H9 (cell line): ENCODE data around the gene LMTK3. TPM values are rescaled to one million over a fixed set of nuclear protein-coding genes. Genes with fewer than 3 reads are reported as not detected.
A peak's percentile ranks its signal among the peaks of the same experiment; 100 is the strongest.

Experiments
- DNase-seq: peaks from one replicate; pipeline ENCODE4 v3.0.0-alpha.2; 2017
- H2AFZ ChIP-seq: one replicate; pipeline ENCODE4 v1.6.1; 2013; ENCODE audit warnings: mild to moderate bottlenecking, low read length, control low read depth, moderate library complexity
- H2AK5ac ChIP-seq: 2 replicates; pipeline ENCODE4 v1.6.1; 2013; ENCODE audit warnings: low read length, control low read depth, mixed read lengths; ENCODE audit not compliant: insufficient read length
- H2BK120ac ChIP-seq: one replicate; pipeline ENCODE4 v1.6.1; 2013; ENCODE audit warnings: low read depth, mild to moderate bottlenecking, low read length, control low read depth, inconsistent platforms; ENCODE audit not compliant: poor library complexity, severe bottlenecking
- H2BK12ac ChIP-seq: 2 replicates; pipeline ENCODE4 v1.6.1; 2013; ENCODE audit warnings: low read length, control low read depth, mixed read lengths, low read depth; ENCODE audit not compliant: insufficient read length
- H2BK15ac ChIP-seq: 2 replicates; pipeline ENCODE4 v1.6.1; 2013; ENCODE audit warnings: low read depth, low read length, control low read depth
- H2BK20ac ChIP-seq: one replicate; pipeline ENCODE4 v1.6.1; 2013; ENCODE audit warnings: low read depth, mild to moderate bottlenecking, low read length, control low read depth, inconsistent platforms; ENCODE audit not compliant: poor library complexity, severe bottlenecking
- H2BK5ac ChIP-seq: 2 replicates; pipeline ENCODE4 v1.6.1; 2013; ENCODE audit warnings: low read length, control low read depth, mixed read lengths; ENCODE audit not compliant: insufficient read length
- H3K14ac ChIP-seq: 2 replicates; pipeline ENCODE4 v1.6.1; 2013; ENCODE audit warnings: low read length, control low read depth; ENCODE audit not compliant: insufficient read depth
- H3K18ac ChIP-seq: 2 replicates; pipeline ENCODE4 v1.6.1; 2013; ENCODE audit warnings: low read depth, mild to moderate bottlenecking, mixed read lengths, low read length, control low read depth; ENCODE audit not compliant: insufficient read length
- H3K23ac ChIP-seq: 2 replicates; pipeline ENCODE4 v1.6.1; 2013; ENCODE audit warnings: low read length, control low read depth, mixed read lengths, low read depth; ENCODE audit not compliant: insufficient read length
- H3K23me2 ChIP-seq: 2 replicates; pipeline ENCODE4 v1.6.1; 2013; ENCODE audit warnings: low read depth, mild to moderate bottlenecking, mixed read lengths, low read length, control low read depth; ENCODE audit not compliant: insufficient read length, poor library complexity, severe bottlenecking
- H3K27ac ChIP-seq: 2 replicates; pipeline ENCODE4 v1.5.1; 2013; ENCODE audit warnings: low read length, control low read depth, mixed read lengths, low read depth; ENCODE audit not compliant: insufficient read length
- H3K27me3 ChIP-seq: 2 replicates; pipeline ENCODE4 v1.6.1; 2013; ENCODE audit warnings: low read length, control low read depth, inconsistent platforms; ENCODE audit not compliant: insufficient read depth
- H3K4ac ChIP-seq: 2 replicates; pipeline ENCODE4 v1.6.1; 2013; ENCODE audit warnings: low read depth, mild to moderate bottlenecking, control low read depth, inconsistent platforms, low read length, moderate library complexity
- H3K4me1 ChIP-seq: 2 replicates; pipeline ENCODE4 v1.6.1; 2013; ENCODE audit warnings: low read length, control low read depth, inconsistent platforms; ENCODE audit not compliant: insufficient read depth
- H3K4me2 ChIP-seq: 2 replicates; pipeline ENCODE4 v1.6.1; 2013; ENCODE audit warnings: low read length, control low read depth, mixed read lengths; ENCODE audit not compliant: insufficient read length, insufficient read depth
- H3K56ac ChIP-seq: 2 replicates; pipeline ENCODE4 v1.6.1; 2013; ENCODE audit warnings: low read depth, mild to moderate bottlenecking, mixed read lengths, low read length, control low read depth; ENCODE audit not compliant: insufficient read length
- H3K79me1 ChIP-seq: 2 replicates; pipeline ENCODE4 v1.6.1; 2013; ENCODE audit warnings: low read depth, mild to moderate bottlenecking, moderate library complexity, low read length, control low read depth, inconsistent platforms; ENCODE audit not compliant: insufficient read depth, poor library complexity, severe bottlenecking
- H3K79me2 ChIP-seq: 2 replicates; pipeline ENCODE4 v1.6.1; 2013; ENCODE audit warnings: low read length, control low read depth, inconsistent platforms; ENCODE audit not compliant: insufficient read depth
- H3K9ac ChIP-seq: 2 replicates; pipeline ENCODE4 v1.6.1; 2013; ENCODE audit warnings: low read length, control low read depth, mixed read lengths; ENCODE audit not compliant: insufficient read length; ENCODE audit errors: extremely low read depth
- H3K9me3 ChIP-seq: one replicate; pipeline ENCODE4 v1.6.1; 2013; ENCODE audit warnings: low read depth, low read length, inconsistent platforms; ENCODE audit not compliant: control insufficient read depth
- H3T11ph ChIP-seq: one replicate; pipeline ENCODE4 v1.6.1; 2013; ENCODE audit warnings: mild to moderate bottlenecking, low read length, control low read depth, inconsistent platforms
- H4K20me1 ChIP-seq: one replicate; pipeline ENCODE4 v1.6.1; 2013; ENCODE audit not compliant: control insufficient read depth, insufficient read length, insufficient read depth
- H4K5ac ChIP-seq: 2 replicates; pipeline ENCODE4 v1.6.1; 2013; ENCODE audit warnings: low read depth, mild to moderate bottlenecking, mixed read lengths, low read length, control low read depth; ENCODE audit not compliant: insufficient read length
- H4K8ac ChIP-seq: replicated peaks from 2 replicates; pipeline ENCODE4 v1.6.1; 2013; ENCODE audit warnings: low read length, control low read depth, mixed read lengths, low read depth; ENCODE audit not compliant: insufficient read length
- H4K91ac ChIP-seq: 2 replicates; pipeline ENCODE4 v1.6.1; 2013; ENCODE audit warnings: low read depth, mild to moderate bottlenecking, moderate library complexity, mixed read lengths, low read length, control low read depth; ENCODE audit not compliant: insufficient read length
- H3K27ac Mint-ChIP-seq, 3 experiments: 2 replicates in 2 of 3; 3 replicates in 1 of 3; pipeline ENCODE4 v1.8.0; 2020 to 2021; ENCODE audit warnings: mixed read lengths in 3 of 3, mild to moderate bottlenecking in 1 of 3, moderate library complexity in 1 of 3
- H3K27me3 Mint-ChIP-seq: 2 replicates; pipeline ENCODE4 v1.8.0; 2021; ENCODE audit warnings: low read depth, mild to moderate bottlenecking, moderate library complexity, mixed read lengths
- H3K36me3 Mint-ChIP-seq, 3 experiments: 2 replicates in 2 of 3; 3 replicates in 1 of 3; pipeline ENCODE4 v1.8.0; 2020 to 2021; ENCODE audit warnings: low read depth in 3 of 3, mixed read lengths in 3 of 3; ENCODE audit not compliant: insufficient read depth in 1 of 3
- H3K4me1 Mint-ChIP-seq, 2 experiments: 2 replicates each; pipeline ENCODE4 v1.8.0; 2020; ENCODE audit warnings: mixed read lengths in 2 of 2
- H3K4me3 Mint-ChIP-seq, 2 experiments: 2 replicates in 1 of 2; 3 replicates in 1 of 2; pipeline ENCODE4 v1.8.0; 2020 to 2021; ENCODE audit warnings: mild to moderate bottlenecking in 2 of 2, mixed read lengths in 2 of 2, moderate library complexity in 1 of 2
- H3K9me3 Mint-ChIP-seq, 2 experiments: 2 replicates in 1 of 2; 3 replicates in 1 of 2; pipeline ENCODE4 v1.8.0; 2020; ENCODE audit warnings: mild to moderate bottlenecking in 2 of 2, mixed read lengths in 2 of 2, moderate library complexity in 1 of 2
- CTCF ChIP-seq: fragments of 200-600 bp; sonication (generic); conservative IDR thresholded peaks from 3 replicates; pipeline ENCODE4 v1.8.0; 2021; ENCODE audit warnings: antibody characterized with exemption, mild to moderate bottlenecking
- WGBS: extraction: QIAGEN DNeasy Blood & Tissue Kit; methylation state at CpG from one replicate; pipeline ENCODE4 v1.1.7; 2013; ENCODE audit warnings: missing lambda C conversion rate, low lambda C conversion rate, mixed read lengths; ENCODE audit not compliant: insufficient read length; ENCODE audit errors: extremely low coverage; 5-methylcytosine and 5-hydroxymethylcytosine counted together
- total RNA-seq: library from RNA; stranded (reverse); gene quantifications from 2 replicates; pipeline ENCODE4 v1.2.1, GENCODE V29; 2021

LMTK3 gene
- total RNA-seq, 1 experiment from 2014 or later: 14.4 TPM

- Histone ChIP-seq H2AK5ac (no peak overlapping the region), H3K27me3 (no peaks in the 10 kb centered on the region), H3K14ac (no peak overlapping the region), H3K9me3 (no peaks in the 10 kb centered on the region), H2BK120ac (no peak overlapping the region), H3K4me2 (no peak overlapping the region), H3K79me1 (peaks cover 2% of the 10 kb centered on the region), H2AFZ (no peak overlapping the region), H2BK12ac (no peak overlapping the region), H4K91ac (no peak overlapping the region), H3K79me2 (no peaks in the 10 kb centered on the region; the same call in 1 of the 2 replicates), H2BK15ac (no peak overlapping the region), H4K20me1 (no peaks in the 10 kb centered on the region), H4K8ac (no peak overlapping the region), H3T11ph (no peak overlapping the region), H3K23me2 (no peaks in the 10 kb centered on the region), H4K5ac (no peak overlapping the region), H3K9ac (no peak overlapping the region), H3K4me1 (no peaks in the 10 kb centered on the region), H2BK20ac (no peak overlapping the region), H3K27ac (no peak overlapping the region), H3K4ac (no peak overlapping the region), H3K56ac (no peak overlapping the region), H2BK5ac (no peak overlapping the region), H3K23ac (no peak overlapping the region), H3K18ac (no peak overlapping the region)
- Mint-ChIP-seq H3K27ac (no peak overlapping the region), H3K4me1 (peaks cover 2 to 9% of the 10 kb centered on the region in 2 experiments), H3K9me3 (no peaks in the 10 kb centered on the region; a peak in 1 of 5 replicates), H3K36me3 (peaks cover 51 to 75% (median 65%) of the 10 kb centered on the region in 3 experiments), H3K4me3 (peak overlapping the region in 1 of 2 experiments; percentile 55; a peak in 1 of 5 replicates), H3K27me3 (no peaks in the 10 kb centered on the region)
- WGBS: no CpG with 5 or more reads among the region's 14 CpGs
- no peak for DNase-seq
- TF ChIP-seq CTCF: no peak
Measured at GRCh38 chr19:48473161-48473966, 38.3 kb downstream of the LMTK3 start.
